Cardiac muscle cell (in vitro differentiated cells and primary cell): ENCODE data around the gene KIAA1549. TPM values are rescaled to one million over a fixed set of nuclear protein-coding genes. Genes with fewer than 3 reads are reported as not detected.
A peak's percentile ranks its signal among the peaks of the same experiment; 100 is the strongest.

ENCODE experiments used
- DNase-seq, 2 donors: peaks; one replicate each; pipeline versions ENCODE4 v3.0.0 to v3.0.0-alpha.2; 2010 to 2017; ENCODE audit warnings: low read depth in 1 of 2, low spot score in 1 of 2
- H3K27ac ChIP-seq: fragments of 200-600 bp; sonication (generic); 2 replicates; pipeline ENCODE4 v1.5.1; 2016
- H3K27me3 ChIP-seq: fragments of 200-600 bp; sonication (generic); 2 replicates; pipeline ENCODE4 v1.6.0; 2016; ENCODE audit warnings: control low read depth
- H3K36me3 ChIP-seq: fragments of 200-600 bp; sonication (generic); 2 replicates; pipeline ENCODE4 v1.5.1; 2016; ENCODE audit warnings: control low read depth
- H3K4me1 ChIP-seq: fragments of 200-600 bp; sonication (generic); 2 replicates; pipeline ENCODE4 v1.8.1; 2017; ENCODE audit warnings: low read depth, mild to moderate bottlenecking, mixed run types
- H3K4me3 ChIP-seq: fragments of 200-600 bp; sonication (generic); 2 replicates; pipeline ENCODE4 v1.5.1; 2016; ENCODE audit warnings: mild to moderate bottlenecking
- H3K9me3 ChIP-seq: fragments of 200-600 bp; sonication (generic); 2 replicates; pipeline ENCODE4 v1.5.1; 2017; ENCODE audit warnings: low read depth, mild to moderate bottlenecking, control low read depth
- polyA plus RNA-seq: library from polyadenylated mRNA; unstranded; fragments of >200 nt; fragmentation: Nextera tagmentation; extraction: Ambion mirVana; gene quantifications from 2 replicates; pipeline ENCODE4 v1.2.1, GENCODE V29; 2016
- total RNA-seq: library from RNA; depleted of rRNA; stranded (reverse); fragments of >200 nt; gene quantifications from 2 replicates; pipeline ENCODE4 v1.2.3, GENCODE V29; 2016
- TF ChIP-seq, protein P1 (sequence below): IDR thresholded peaks from 2 replicates; pipeline ENCODE4 v1.5.1; 2012; ENCODE audit warnings: low read depth, mild to moderate bottlenecking, low read length

KIAA1549 gene
- total and polyA plus RNA-seq, 2 experiments from 2014 or later = 7.5 to 13.6 TPM

DNA sequence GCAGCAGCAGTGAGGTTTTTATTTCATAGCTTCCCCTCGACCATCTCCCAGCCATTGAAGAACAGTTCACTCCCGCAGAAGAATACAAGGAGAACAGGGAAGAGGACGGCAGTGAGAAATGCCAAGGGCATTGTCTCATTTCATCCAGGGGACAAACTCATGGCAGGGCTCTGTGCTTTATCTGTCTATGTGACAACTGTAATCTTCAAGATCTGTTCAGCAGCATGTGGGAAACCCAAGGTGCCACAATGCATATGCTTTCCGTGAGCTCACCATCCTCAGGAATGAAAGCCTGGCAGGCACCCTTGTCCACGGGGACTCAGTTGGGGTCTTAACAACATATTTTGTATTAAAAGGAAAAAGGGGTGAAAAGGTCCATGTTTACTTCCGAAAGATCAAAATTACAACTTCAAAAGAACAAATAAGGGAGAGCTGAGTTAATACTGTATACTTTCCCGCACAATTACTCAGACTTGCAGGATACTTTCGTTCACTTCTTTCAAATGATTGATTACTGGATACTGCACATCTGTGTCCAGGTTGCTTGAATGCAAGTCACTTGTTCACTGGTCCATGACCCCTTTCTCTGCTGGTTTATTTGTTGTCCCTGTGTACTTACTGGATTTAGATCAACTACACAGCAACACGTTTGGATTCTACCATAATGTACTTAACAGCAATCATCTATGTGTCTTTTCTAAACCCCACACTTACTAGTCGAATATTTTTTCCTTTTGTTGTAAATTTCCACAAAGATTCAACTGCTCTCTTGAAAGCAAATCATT lies 93.1 kb downstream of the KIAA1549 start:
- TF ChIP-seq, protein P1, sequence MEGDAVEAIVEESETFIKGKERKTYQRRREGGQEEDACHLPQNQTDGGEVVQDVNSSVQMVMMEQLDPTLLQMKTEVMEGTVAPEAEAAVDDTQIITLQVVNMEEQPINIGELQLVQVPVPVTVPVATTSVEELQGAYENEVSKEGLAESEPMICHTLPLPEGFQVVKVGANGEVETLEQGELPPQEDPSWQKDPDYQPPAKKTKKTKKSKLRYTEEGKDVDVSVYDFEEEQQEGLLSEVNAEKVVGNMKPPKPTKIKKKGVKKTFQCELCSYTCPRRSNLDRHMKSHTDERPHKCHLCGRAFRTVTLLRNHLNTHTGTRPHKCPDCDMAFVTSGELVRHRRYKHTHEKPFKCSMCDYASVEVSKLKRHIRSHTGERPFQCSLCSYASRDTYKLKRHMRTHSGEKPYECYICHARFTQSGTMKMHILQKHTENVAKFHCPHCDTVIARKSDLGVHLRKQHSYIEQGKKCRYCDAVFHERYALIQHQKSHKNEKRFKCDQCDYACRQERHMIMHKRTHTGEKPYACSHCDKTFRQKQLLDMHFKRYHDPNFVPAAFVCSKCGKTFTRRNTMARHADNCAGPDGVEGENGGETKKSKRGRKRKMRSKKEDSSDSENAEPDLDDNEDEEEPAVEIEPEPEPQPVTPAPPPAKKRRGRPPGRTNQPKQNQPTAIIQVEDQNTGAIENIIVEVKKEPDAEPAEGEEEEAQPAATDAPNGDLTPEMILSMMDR = no peak

DNA sequence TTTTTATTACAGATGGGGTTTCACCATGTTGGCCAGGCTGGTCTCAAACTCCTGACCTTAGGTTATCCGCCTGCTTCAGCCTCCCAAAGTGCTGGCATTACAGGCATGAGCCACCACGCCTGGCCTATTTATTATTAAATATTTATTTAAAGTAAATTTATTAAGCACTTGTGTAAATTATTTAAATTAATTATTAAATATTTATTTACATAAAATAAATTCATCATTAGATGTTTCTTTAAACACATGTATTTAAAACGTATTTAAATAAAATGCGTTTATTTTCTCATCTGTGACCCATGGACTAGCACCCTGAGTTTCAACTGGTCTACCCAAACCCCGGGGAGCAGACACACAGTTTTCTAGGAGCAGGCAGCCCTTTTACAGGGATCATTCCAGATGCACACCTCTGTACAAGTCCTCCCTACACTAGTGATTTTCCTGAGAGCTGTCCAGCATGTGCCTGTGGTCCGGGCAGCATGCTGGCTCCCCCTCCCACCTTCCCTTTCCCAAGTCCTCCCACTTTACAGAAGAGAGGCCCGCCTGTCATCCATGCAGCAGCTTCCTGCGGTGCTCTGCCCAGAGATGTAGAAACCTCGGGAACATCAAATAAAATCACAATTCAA lies 94.0 kb downstream of the KIAA1549 start:
- TF ChIP-seq, protein P1 = no peak
- Histone ChIP-seq H3K4me1 (peaks cover 9% of the 10 kb centered on the region), H3K4me3 (no peak overlapping the region), H3K36me3 (no peaks in the 10 kb centered on the region), H3K27me3 (no peaks in the 10 kb centered on the region), H3K9me3 (no peaks in the 10 kb centered on the region), H3K27ac (no peak overlapping the region)
- DNase-seq = peak in 1 of 2 donors; percentile 62

More for the DNA sequence above, 93.1 kb downstream of the KIAA1549 start:
- Histone ChIP-seq H3K4me3 (no peak overlapping the region), H3K27me3 (no peaks in the 10 kb centered on the region), H3K9me3 (no peaks in the 10 kb centered on the region), H3K4me1 (peaks cover 9% of the 10 kb centered on the region), H3K36me3 (peaks cover 1% of the 10 kb centered on the region), H3K27ac (no peak overlapping the region)
- no peak for DNase-seq

DNA sequence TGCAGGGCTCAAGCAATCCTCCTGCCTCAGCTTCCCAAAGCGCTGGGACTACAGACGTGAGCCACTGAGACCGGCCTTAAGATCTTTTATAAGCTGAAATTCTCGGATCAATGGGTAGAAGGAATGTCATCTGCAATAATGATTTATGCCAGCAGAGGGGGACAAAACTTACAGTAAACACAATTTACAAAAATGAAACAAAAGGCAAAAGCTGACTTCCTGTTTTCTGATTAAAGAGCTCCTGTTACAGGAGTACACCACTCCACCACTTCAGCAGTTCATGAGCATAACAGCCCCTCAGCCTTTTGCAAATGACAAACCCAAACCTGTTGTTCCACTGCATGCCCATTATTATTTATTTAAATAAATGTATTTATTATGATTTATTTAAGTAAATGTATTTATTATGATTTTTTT lies 94.7 kb downstream of the KIAA1549 start:
- Histone ChIP-seq H3K9me3 (no peaks in the 10 kb centered on the region), H3K4me1 (peaks cover 4% of the 10 kb centered on the region), H3K4me3 (no peak overlapping the region), H3K36me3 (no peaks in the 10 kb centered on the region), H3K27ac (no peak overlapping the region), H3K27me3 (no peaks in the 10 kb centered on the region)
- peak; percentile 48 to 81 for DNase-seq
- TF ChIP-seq, protein P1 = peak; percentile 60

DNA sequence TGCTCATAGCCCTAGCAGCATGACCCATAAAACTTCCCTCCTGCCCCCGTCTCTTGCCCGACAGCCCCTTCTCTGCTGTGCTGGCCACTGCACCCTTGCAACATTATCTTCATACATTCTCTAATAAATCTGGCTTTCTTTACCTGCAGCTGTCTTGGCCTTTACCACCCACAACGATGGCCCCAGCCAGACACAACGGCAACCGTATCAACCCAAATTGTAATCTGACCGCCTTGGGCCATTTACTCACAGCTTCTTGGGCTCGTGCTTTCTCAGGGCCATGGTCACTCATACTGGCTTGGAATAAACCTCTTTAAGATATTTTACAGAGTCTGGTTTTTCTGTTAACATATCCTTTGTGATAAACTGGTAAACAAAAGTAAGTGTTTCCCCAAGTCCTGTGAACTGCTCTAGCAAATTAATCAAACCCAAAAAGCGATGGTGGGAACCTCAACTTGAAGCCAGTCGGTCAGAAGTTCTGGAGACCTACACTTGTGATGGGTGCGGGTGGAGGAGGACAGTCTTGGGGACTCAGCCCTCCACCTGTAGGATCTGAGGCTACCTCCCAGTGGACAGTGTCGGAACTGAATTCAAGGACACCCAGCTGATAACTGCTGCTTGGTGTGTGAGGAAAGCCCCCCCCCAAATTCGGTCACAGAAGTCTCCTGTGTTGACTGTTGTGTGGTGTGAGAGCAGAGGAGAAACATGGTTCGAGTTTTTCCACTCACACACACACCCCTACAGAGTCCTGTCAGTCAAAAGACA lies 95.6 kb downstream of the KIAA1549 start:
- DNase-seq = no peak
- TF ChIP-seq, protein P1 = no peak
- Histone ChIP-seq H3K27ac (no peak overlapping the region), H3K4me3 (no peak overlapping the region), H3K9me3 (no peaks in the 10 kb centered on the region), H3K27me3 (no peaks in the 10 kb centered on the region), H3K4me1 (no peaks in the 10 kb centered on the region), H3K36me3 (no peaks in the 10 kb centered on the region)

DNA sequence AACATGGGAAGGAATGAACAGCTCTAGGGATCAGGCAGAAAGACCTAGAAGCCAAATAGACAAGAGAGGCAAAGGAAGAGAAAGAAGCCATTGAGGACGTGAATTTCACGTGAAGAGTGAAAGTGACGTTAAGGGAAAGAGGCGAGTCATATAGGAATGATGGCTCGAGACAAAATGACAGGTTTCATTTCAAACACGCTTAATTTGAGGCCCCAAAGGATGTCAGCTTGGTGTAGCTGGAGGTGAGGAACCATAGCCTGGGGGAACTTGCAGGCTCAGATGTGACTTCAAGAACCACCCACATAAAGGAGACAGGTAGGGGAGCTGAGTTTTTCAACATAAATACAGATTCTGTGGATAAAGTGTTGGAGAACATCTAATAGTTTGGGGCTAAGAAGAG lies 98.9 kb downstream of the KIAA1549 start:
- Histone ChIP-seq H3K4me1 (peaks cover 9% of the 10 kb centered on the region), H3K9me3 (no peaks in the 10 kb centered on the region), H3K27ac (no peak overlapping the region), H3K27me3 (no peaks in the 10 kb centered on the region), H3K36me3 (peaks cover 4% of the 10 kb centered on the region), H3K4me3 (no peak overlapping the region)
- TF ChIP-seq, protein P1 = no peak
- DNase-seq = no peak
